H9 (cell line): ENCODE data around the gene ASB7. TPM values are rescaled to one million over a fixed set of nuclear protein-coding genes. Genes with fewer than 3 reads are reported as not detected.

Experiments used
- DNase-seq: peaks from one replicate; pipeline ENCODE4 v3.0.0-alpha.2; 2017
- H2AFZ ChIP-seq: one replicate; pipeline ENCODE4 v1.6.1; 2013; ENCODE audit warnings: mild to moderate bottlenecking, low read length, control low read depth, moderate library complexity
- H2AK5ac ChIP-seq: 2 replicates; pipeline ENCODE4 v1.6.1; 2013; ENCODE audit warnings: low read length, control low read depth, mixed read lengths; ENCODE audit not compliant: insufficient read length
- H2BK120ac ChIP-seq: one replicate; pipeline ENCODE4 v1.6.1; 2013; ENCODE audit warnings: low read depth, mild to moderate bottlenecking, low read length, control low read depth, inconsistent platforms; ENCODE audit not compliant: poor library complexity, severe bottlenecking
- H2BK12ac ChIP-seq: 2 replicates; pipeline ENCODE4 v1.6.1; 2013; ENCODE audit warnings: low read length, control low read depth, mixed read lengths, low read depth; ENCODE audit not compliant: insufficient read length
- H2BK15ac ChIP-seq: 2 replicates; pipeline ENCODE4 v1.6.1; 2013; ENCODE audit warnings: low read depth, low read length, control low read depth
- H2BK20ac ChIP-seq: one replicate; pipeline ENCODE4 v1.6.1; 2013; ENCODE audit warnings: low read depth, mild to moderate bottlenecking, low read length, control low read depth, inconsistent platforms; ENCODE audit not compliant: poor library complexity, severe bottlenecking
- H2BK5ac ChIP-seq: 2 replicates; pipeline ENCODE4 v1.6.1; 2013; ENCODE audit warnings: low read length, control low read depth, mixed read lengths; ENCODE audit not compliant: insufficient read length
- H3K14ac ChIP-seq: 2 replicates; pipeline ENCODE4 v1.6.1; 2013; ENCODE audit warnings: low read length, control low read depth; ENCODE audit not compliant: insufficient read depth
- H3K18ac ChIP-seq: 2 replicates; pipeline ENCODE4 v1.6.1; 2013; ENCODE audit warnings: low read depth, mild to moderate bottlenecking, mixed read lengths, low read length, control low read depth; ENCODE audit not compliant: insufficient read length
- H3K23ac ChIP-seq: 2 replicates; pipeline ENCODE4 v1.6.1; 2013; ENCODE audit warnings: low read length, control low read depth, mixed read lengths, low read depth; ENCODE audit not compliant: insufficient read length
- H3K23me2 ChIP-seq: 2 replicates; pipeline ENCODE4 v1.6.1; 2013; ENCODE audit warnings: low read depth, mild to moderate bottlenecking, mixed read lengths, low read length, control low read depth; ENCODE audit not compliant: insufficient read length, poor library complexity, severe bottlenecking
- H3K27ac ChIP-seq: 2 replicates; pipeline ENCODE4 v1.5.1; 2013; ENCODE audit warnings: low read length, control low read depth, mixed read lengths, low read depth; ENCODE audit not compliant: insufficient read length
- H3K27me3 ChIP-seq: 2 replicates; pipeline ENCODE4 v1.6.1; 2013; ENCODE audit warnings: low read length, control low read depth, inconsistent platforms; ENCODE audit not compliant: insufficient read depth
- H3K4ac ChIP-seq: 2 replicates; pipeline ENCODE4 v1.6.1; 2013; ENCODE audit warnings: low read depth, mild to moderate bottlenecking, control low read depth, inconsistent platforms, low read length, moderate library complexity
- H3K4me1 ChIP-seq: 2 replicates; pipeline ENCODE4 v1.6.1; 2013; ENCODE audit warnings: low read length, control low read depth, inconsistent platforms; ENCODE audit not compliant: insufficient read depth
- H3K4me2 ChIP-seq: 2 replicates; pipeline ENCODE4 v1.6.1; 2013; ENCODE audit warnings: low read length, control low read depth, mixed read lengths; ENCODE audit not compliant: insufficient read length, insufficient read depth
- H3K56ac ChIP-seq: 2 replicates; pipeline ENCODE4 v1.6.1; 2013; ENCODE audit warnings: low read depth, mild to moderate bottlenecking, mixed read lengths, low read length, control low read depth; ENCODE audit not compliant: insufficient read length
- H3K79me1 ChIP-seq: 2 replicates; pipeline ENCODE4 v1.6.1; 2013; ENCODE audit warnings: low read depth, mild to moderate bottlenecking, moderate library complexity, low read length, control low read depth, inconsistent platforms; ENCODE audit not compliant: insufficient read depth, poor library complexity, severe bottlenecking
- H3K79me2 ChIP-seq: 2 replicates; pipeline ENCODE4 v1.6.1; 2013; ENCODE audit warnings: low read length, control low read depth, inconsistent platforms; ENCODE audit not compliant: insufficient read depth
- H3K9ac ChIP-seq: 2 replicates; pipeline ENCODE4 v1.6.1; 2013; ENCODE audit warnings: low read length, control low read depth, mixed read lengths; ENCODE audit not compliant: insufficient read length; ENCODE audit errors: extremely low read depth
- H3K9me3 ChIP-seq: one replicate; pipeline ENCODE4 v1.6.1; 2013; ENCODE audit warnings: low read depth, low read length, inconsistent platforms; ENCODE audit not compliant: control insufficient read depth
- H3T11ph ChIP-seq: one replicate; pipeline ENCODE4 v1.6.1; 2013; ENCODE audit warnings: mild to moderate bottlenecking, low read length, control low read depth, inconsistent platforms
- H4K20me1 ChIP-seq: one replicate; pipeline ENCODE4 v1.6.1; 2013; ENCODE audit not compliant: control insufficient read depth, insufficient read length, insufficient read depth
- H4K5ac ChIP-seq: 2 replicates; pipeline ENCODE4 v1.6.1; 2013; ENCODE audit warnings: low read depth, mild to moderate bottlenecking, mixed read lengths, low read length, control low read depth; ENCODE audit not compliant: insufficient read length
- H4K8ac ChIP-seq: replicated peaks from 2 replicates; pipeline ENCODE4 v1.6.1; 2013; ENCODE audit warnings: low read length, control low read depth, mixed read lengths, low read depth; ENCODE audit not compliant: insufficient read length
- H4K91ac ChIP-seq: 2 replicates; pipeline ENCODE4 v1.6.1; 2013; ENCODE audit warnings: low read depth, mild to moderate bottlenecking, moderate library complexity, mixed read lengths, low read length, control low read depth; ENCODE audit not compliant: insufficient read length
- H3K27ac Mint-ChIP-seq, 3 experiments: 2 replicates in 2 of 3; 3 replicates in 1 of 3; pipeline ENCODE4 v1.8.0; 2020 to 2021; ENCODE audit warnings: mixed read lengths in 3 of 3, mild to moderate bottlenecking in 1 of 3, moderate library complexity in 1 of 3
- H3K27me3 Mint-ChIP-seq: 2 replicates; pipeline ENCODE4 v1.8.0; 2021; ENCODE audit warnings: low read depth, mild to moderate bottlenecking, moderate library complexity, mixed read lengths
- H3K36me3 Mint-ChIP-seq, 3 experiments: 2 replicates in 2 of 3; 3 replicates in 1 of 3; pipeline ENCODE4 v1.8.0; 2020 to 2021; ENCODE audit warnings: low read depth in 3 of 3, mixed read lengths in 3 of 3; ENCODE audit not compliant: insufficient read depth in 1 of 3
- H3K4me1 Mint-ChIP-seq, 2 experiments: 2 replicates each; pipeline ENCODE4 v1.8.0; 2020; ENCODE audit warnings: mixed read lengths in 2 of 2
- H3K4me3 Mint-ChIP-seq, 2 experiments: 2 replicates in 1 of 2; 3 replicates in 1 of 2; pipeline ENCODE4 v1.8.0; 2020 to 2021; ENCODE audit warnings: mild to moderate bottlenecking in 2 of 2, mixed read lengths in 2 of 2, moderate library complexity in 1 of 2
- H3K9me3 Mint-ChIP-seq, 2 experiments: 2 replicates in 1 of 2; 3 replicates in 1 of 2; pipeline ENCODE4 v1.8.0; 2020; ENCODE audit warnings: mild to moderate bottlenecking in 2 of 2, mixed read lengths in 2 of 2, moderate library complexity in 1 of 2
- CTCF ChIP-seq: fragments of 200-600 bp; sonication (generic); conservative IDR thresholded peaks from 3 replicates; pipeline ENCODE4 v1.8.0; 2021; ENCODE audit warnings: antibody characterized with exemption, mild to moderate bottlenecking
- WGBS: extraction: QIAGEN DNeasy Blood & Tissue Kit; methylation state at CpG from one replicate; pipeline ENCODE4 v1.1.7; 2013; ENCODE audit warnings: missing lambda C conversion rate, low lambda C conversion rate, mixed read lengths; ENCODE audit not compliant: insufficient read length; ENCODE audit errors: extremely low coverage; 5-methylcytosine and 5-hydroxymethylcytosine counted together
- total RNA-seq: library from RNA; stranded (reverse); gene quantifications from 2 replicates; pipeline ENCODE4 v1.2.1, GENCODE V29; 2021

ASB7 gene
- total RNA-seq, 1 experiment from 2014 or later: 12.8 TPM

- no peak overlapping the region for H3K4me3 Mint-ChIP-seq
- H3K27me3 Mint-ChIP-seq: no peaks in the 10 kb centered on the region
- H3K79me2 ChIP-seq: peaks cover 1% of the 10 kb centered on the region; the same call in 1 of the 2 replicates
- H3K27me3 ChIP-seq: no peaks in the 10 kb centered on the region; the same call in 1 of the 2 replicates
- H3K4me1 ChIP-seq: no peaks in the 10 kb centered on the region
- H2BK5ac ChIP-seq: no peak overlapping the region
- no peak overlapping the region for H2BK20ac ChIP-seq
- no peak overlapping the region for H3K18ac ChIP-seq
- H3T11ph ChIP-seq: no peak overlapping the region
- no peaks in the 10 kb centered on the region for H3K23me2 ChIP-seq
- peaks cover 4 to 6% of the 10 kb centered on the region in 2 experiments; a peak in 3 of 4 replicates for H3K4me1 Mint-ChIP-seq
- no peak overlapping the region for H3K9ac ChIP-seq
- peaks cover 3% of the 10 kb centered on the region for H3K79me1 ChIP-seq
- DNase-seq: no peak
- H2AFZ ChIP-seq: no peak overlapping the region
- TF ChIP-seq CTCF: no peak
- no peak overlapping the region for H2BK15ac ChIP-seq
- WGBS: no CpG with 5 or more reads among the region's 9 CpGs
- no peak overlapping the region for H4K91ac ChIP-seq
- H4K20me1 ChIP-seq: no peaks in the 10 kb centered on the region
- no peak overlapping the region for H2BK12ac ChIP-seq
- H3K14ac ChIP-seq: no peak overlapping the region
- H3K9me3 Mint-ChIP-seq: no peaks in the 10 kb centered on the region
- no peaks in the 10 kb centered on the region for H3K9me3 ChIP-seq
- no peak overlapping the region for H3K4me2 ChIP-seq
- H3K4ac ChIP-seq: no peak overlapping the region
- H3K27ac Mint-ChIP-seq: peak overlapping the region in 1 of 3 experiments; percentile 65; a peak in 2 of 7 replicates
- H4K8ac ChIP-seq: no peak overlapping the region
- H4K5ac ChIP-seq: no peak overlapping the region
- no peak overlapping the region for H2AK5ac ChIP-seq
- no peaks in the 10 kb centered on the region for H3K36me3 Mint-ChIP-seq
- H3K56ac ChIP-seq: no peak overlapping the region
- no peak overlapping the region for H3K27ac ChIP-seq
- no peak overlapping the region for H3K23ac ChIP-seq
- no peak overlapping the region for H2BK120ac ChIP-seq
These were observed 40.0 kb downstream of the ASB7 start for GRCh38 chr15:100642213-100642949.
